Right atrium auricular region (tissue), 2 donors: ENCODE data around the gene TBATA. TPM values are rescaled to one million over a fixed set of nuclear protein-coding genes. Genes with fewer than 3 reads are reported as not detected.

Source experiments
- DNase-seq: peaks from one replicate; pipeline ENCODE4 v3.0.0-alpha.2; 2019; ENCODE audit warnings: low spot score
- H3K27ac ChIP-seq, 2 donors: fragments of 200-600 bp; sonication (generic); 1 replicate in 1 of 2; 2 replicates in 1 of 2; pipeline ENCODE4 v1.5.1; 2016 to 2019
- H3K27me3 ChIP-seq, 2 donors: fragments of 200-600 bp; sonication (generic); one replicate each; pipeline versions ENCODE4 v1.5.1 to v1.6.0; 2017 to 2019
- H3K36me3 ChIP-seq: fragments of 200-600 bp; sonication (generic); one replicate; pipeline ENCODE4 v1.5.1; 2016
- H3K4me1 ChIP-seq, 2 donors: fragments of 200-600 bp; sonication (generic); one replicate each; pipeline versions ENCODE4 v1.5.1 to v1.6.0; 2017 to 2019
- H3K4me3 ChIP-seq, 2 donors: fragments of 200-600 bp; sonication (generic); 1 replicate in 1 of 2; 2 replicates in 1 of 2; pipeline ENCODE4 v1.5.1; 2017 to 2019; ENCODE audit warnings: mild to moderate bottlenecking in 1 of 2, moderate library complexity in 1 of 2
- H3K9me3 ChIP-seq, 2 donors: fragments of 200-600 bp; sonication (generic); one replicate each; pipeline ENCODE4 v1.5.1; 2019
- CTCF ChIP-seq, 2 donors: fragments of 200-600 bp; sonication (generic); IDR thresholded peaks; one replicate each; pipeline ENCODE4 v1.5.1; 2019; ENCODE audit warnings: antibody characterized with exemption in 2 of 2
- total RNA-seq, 2 donors: library from RNA; depleted of rRNA; stranded (reverse); fragments of >200 nt; gene quantifications; one replicate each; pipeline ENCODE4 v1.1.0, GENCODE V29; 2016

TBATA gene
- total RNA-seq, 2 donors from 2014 or later, result not detected

- no peak for TF ChIP-seq CTCF (IDR thresholded peaks at IDR 0.05)
- no peaks in the 10 kb centered on the region for H3K9me3 ChIP-seq
- H3K4me1 ChIP-seq, result no peaks in the 10 kb centered on the region
- H3K36me3 ChIP-seq, result no peaks in the 10 kb centered on the region
- H3K27me3 ChIP-seq, result no peaks in the 10 kb centered on the region
- H3K27ac ChIP-seq, result no peak overlapping the region
- peak; percentile 50 for DNase-seq
- H3K4me3 ChIP-seq, result no peak overlapping the region
Measured at GRCh38 chr10:70778267-70778924, 6.8 kb downstream of the TBATA start.

GRCh38 chr10:70777063-70777875, 7.9 kb downstream of the TBATA start:
- peak; percentile 34 for DNase-seq
- Histone ChIP-seq H3K4me1 (no peaks in the 10 kb centered on the region), H3K27ac (no peak overlapping the region), H3K9me3 (no peaks in the 10 kb centered on the region), H3K36me3 (no peaks in the 10 kb centered on the region), H3K27me3 (no peaks in the 10 kb centered on the region), H3K4me3 (no peak overlapping the region)
- TF ChIP-seq CTCF (IDR thresholded peaks at IDR 0.05), result no peak

GRCh38 chr10:70776455-70777005, 8.6 kb downstream of the TBATA start:
- Histone ChIP-seq H3K36me3 (no peaks in the 10 kb centered on the region), H3K27ac (no peak overlapping the region), H3K9me3 (no peaks in the 10 kb centered on the region), H3K4me3 (no peak overlapping the region), H3K27me3 (no peaks in the 10 kb centered on the region), H3K4me1 (no peaks in the 10 kb centered on the region)
- peak; percentile 30 for DNase-seq
- no peak for TF ChIP-seq CTCF (IDR thresholded peaks at IDR 0.05)

- H3K27me3 ChIP-seq, result no peaks in the 10 kb centered on the region
- no peak overlapping the region for H3K27ac ChIP-seq
- TF ChIP-seq CTCF (IDR thresholded peaks at IDR 0.05), result no peak
- DNase-seq, result peak; percentile 30
- H3K36me3 ChIP-seq, result no peaks in the 10 kb centered on the region
- H3K4me1 ChIP-seq, result no peaks in the 10 kb centered on the region
- H3K9me3 ChIP-seq, result no peaks in the 10 kb centered on the region
- no peak overlapping the region for H3K4me3 ChIP-seq
Measured at GRCh38 chr10:70775679-70776454, 9.3 kb downstream of the TBATA start.

- Histone ChIP-seq H3K9me3 (no peaks in the 10 kb centered on the region), H3K4me1 (no peaks in the 10 kb centered on the region), H3K4me3 (no peak overlapping the region), H3K36me3 (no peaks in the 10 kb centered on the region), H3K27me3 (no peaks in the 10 kb centered on the region), H3K27ac (no peak overlapping the region)
- peak; percentile 32 for DNase-seq
- no peak for TF ChIP-seq CTCF (IDR thresholded peaks at IDR 0.05)
Measured at GRCh38 chr10:70774810-70775678, 10.1 kb downstream of the TBATA start.
